ENCODE results near the gene VOPP1.

Gene VOPP1

GRCh38 chr7:55501611-55502010 is 70.7 kb downstream of the VOPP1 start:
- no peak for TF ChIP-seq CEBPB (IDR thresholded peaks at IDR 0.05)
- TF ChIP-seq RAD21 (IDR thresholded peaks at IDR 0.05; ENCODE audit: low read depth), result no peak
- TF ChIP-seq USF1 (IDR thresholded peaks at IDR 0.05), result no peak
- TF ChIP-seq MAX (IDR thresholded peaks at IDR 0.05), result no peak
- TF ChIP-seq YY1 (IDR thresholded peaks at IDR 0.05; ENCODE audit: low read depth), result no peak
- no peak for TF ChIP-seq FOXM1 (IDR thresholded peaks at IDR 0.05; ENCODE audit: borderline replicate concordance, low read depth)
- no peak for TF ChIP-seq CREB1 (IDR thresholded peaks at IDR 0.05; ENCODE audit: low read depth)
- TF ChIP-seq ZBTB7A (IDR thresholded peaks at IDR 0.05; ENCODE audit: low read depth), result no peak
- no peak for TF ChIP-seq TAF1 (IDR thresholded peaks at IDR 0.05; ENCODE audit: low read depth)
- no peak for TF ChIP-seq NFIC (IDR thresholded peaks at IDR 0.05)
- no peak for TF ChIP-seq TCF12 (IDR thresholded peaks at IDR 0.05; ENCODE audit: low read depth)
- no peak for TF ChIP-seq EGR1 (IDR thresholded peaks at IDR 0.05)
- no peak for TF ChIP-seq TEAD4 (IDR thresholded peaks at IDR 0.05)
- TF ChIP-seq REST (IDR thresholded peaks at IDR 0.05; ENCODE audit: low read depth), result no peak
- TF ChIP-seq EP300 (IDR thresholded peaks at IDR 0.05; ENCODE audit: borderline replicate concordance), result no peak

- TF ChIP-seq EGR1 (IDR thresholded peaks at IDR 0.05), result no peak
- no peak for TF ChIP-seq RAD21 (IDR thresholded peaks at IDR 0.05; ENCODE audit: low read depth)
- TF ChIP-seq YY1 (IDR thresholded peaks at IDR 0.05; ENCODE audit: low read depth), result no peak
- TF ChIP-seq EP300 (IDR thresholded peaks at IDR 0.05; ENCODE audit: borderline replicate concordance), result no peak
- no peak for TF ChIP-seq USF1 (IDR thresholded peaks at IDR 0.05)
- no peak for TF ChIP-seq MAX (IDR thresholded peaks at IDR 0.05)
- TF ChIP-seq FOXM1 (IDR thresholded peaks at IDR 0.05; ENCODE audit: borderline replicate concordance, low read depth), result no peak
- no peak for TF ChIP-seq CREB1 (IDR thresholded peaks at IDR 0.05; ENCODE audit: low read depth)
- no peak for TF ChIP-seq ZBTB7A (IDR thresholded peaks at IDR 0.05; ENCODE audit: low read depth)
- no peak for TF ChIP-seq CEBPB (IDR thresholded peaks at IDR 0.05)
- no peak for TF ChIP-seq REST (IDR thresholded peaks at IDR 0.05; ENCODE audit: low read depth)
- no peak for TF ChIP-seq TCF12 (IDR thresholded peaks at IDR 0.05; ENCODE audit: low read depth)
- TF ChIP-seq TAF1 (IDR thresholded peaks at IDR 0.05; ENCODE audit: low read depth), result no peak
- no peak for TF ChIP-seq TEAD4 (IDR thresholded peaks at IDR 0.05)
- TF ChIP-seq NFIC (IDR thresholded peaks at IDR 0.05), result no peak
Measured at GRCh38 chr7:55500117-55500756, 72.1 kb downstream of the VOPP1 start.

DNA sequence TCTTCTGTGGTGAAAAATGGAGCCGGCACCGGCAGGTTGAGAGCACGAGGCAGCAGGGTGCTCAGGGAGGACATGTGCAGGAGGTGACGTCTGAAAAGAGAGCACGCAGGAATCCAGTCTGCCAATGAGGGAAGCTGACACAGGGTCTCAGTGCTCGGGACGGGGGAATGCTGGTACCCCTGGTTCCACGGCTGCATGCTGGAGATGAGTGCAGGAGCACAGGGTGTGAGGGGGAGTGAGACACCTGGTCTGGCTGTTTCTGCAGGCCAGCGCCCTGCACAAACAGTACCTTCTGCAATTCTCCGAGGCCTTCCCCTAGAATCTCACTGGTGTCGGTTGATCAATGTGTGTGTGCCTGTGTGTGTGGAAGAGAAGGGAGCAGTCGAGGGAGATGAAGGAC is 72.7 kb downstream of the VOPP1 start:
- no peak for TF ChIP-seq CEBPB (IDR thresholded peaks at IDR 0.05)
- no peak for TF ChIP-seq REST (IDR thresholded peaks at IDR 0.05; ENCODE audit: low read depth)
- no peak for TF ChIP-seq TCF12 (IDR thresholded peaks at IDR 0.05; ENCODE audit: low read depth)
- TF ChIP-seq YY1 (IDR thresholded peaks at IDR 0.05; ENCODE audit: low read depth), result no peak
- no peak for TF ChIP-seq NFIC (IDR thresholded peaks at IDR 0.05)
- TF ChIP-seq TAF1 (IDR thresholded peaks at IDR 0.05; ENCODE audit: low read depth), result no peak
- no peak for TF ChIP-seq FOXM1 (IDR thresholded peaks at IDR 0.05; ENCODE audit: borderline replicate concordance, low read depth)
- no peak for TF ChIP-seq RAD21 (IDR thresholded peaks at IDR 0.05; ENCODE audit: low read depth)
- TF ChIP-seq ZBTB7A (IDR thresholded peaks at IDR 0.05; ENCODE audit: low read depth), result no peak
- no peak for TF ChIP-seq MAX (IDR thresholded peaks at IDR 0.05)
- TF ChIP-seq EP300 (IDR thresholded peaks at IDR 0.05; ENCODE audit: borderline replicate concordance), result no peak
- TF ChIP-seq CREB1 (IDR thresholded peaks at IDR 0.05; ENCODE audit: low read depth), result no peak
- TF ChIP-seq TEAD4 (IDR thresholded peaks at IDR 0.05), result no peak
- no peak for TF ChIP-seq USF1 (IDR thresholded peaks at IDR 0.05)
- no peak for TF ChIP-seq EGR1 (IDR thresholded peaks at IDR 0.05)
